Measurements from ENCODE around the gene PTPRF.

Gene PTPRF

DNA sequence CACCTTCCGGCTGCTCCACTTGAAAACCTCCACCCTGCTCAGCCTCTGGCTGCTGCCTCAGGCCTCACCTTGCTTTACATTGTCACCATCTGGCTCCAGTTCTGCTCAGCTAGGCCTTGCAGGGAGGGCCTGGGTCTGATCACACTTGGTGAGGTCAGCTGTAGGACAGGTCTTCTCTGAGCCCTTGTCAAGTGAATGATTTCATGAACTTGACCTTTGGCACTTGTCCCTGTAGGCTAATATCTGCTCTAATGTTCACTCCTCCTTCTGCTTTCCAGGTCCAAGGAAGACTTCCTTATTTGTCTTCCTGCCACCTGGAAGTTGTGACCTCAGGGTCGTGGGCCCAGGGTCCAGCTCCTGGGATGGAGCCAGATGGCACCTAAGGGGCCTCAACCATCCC, 41.4 kb downstream of the PTPRF start:
- H3K4me2 ChIP-seq (ENCODE audit: low read length) = no peak overlapping the region
- no peak overlapping the region for H2BK5ac ChIP-seq (ENCODE audit: low read depth, low read length, poor library complexity)
- no peak overlapping the region for H2AK5ac ChIP-seq (ENCODE audit: low read length)
- no peak overlapping the region for H2BK12ac ChIP-seq (ENCODE audit: low read length)
- peaks cover 3% of the 10 kb centered on the region for H3K79me1 ChIP-seq (ENCODE audit: low read length)
- H3K14ac ChIP-seq (ENCODE audit: low read length) = no peak overlapping the region
- H3K4ac ChIP-seq (ENCODE audit: low read depth, low read length) = no peak overlapping the region
- H3K9me3 ChIP-seq (ENCODE audit: insufficient read depth, low read depth, low read length) = no peaks in the 10 kb centered on the region
- no peak overlapping the region for H4K91ac ChIP-seq (ENCODE audit: low read depth, low read length)
- no peak overlapping the region for H2AFZ ChIP-seq (ENCODE audit: insufficient read depth, low read length, poor library complexity)
- H3K23ac ChIP-seq (ENCODE audit: low read length) = no peak overlapping the region
- no peak for DNase-seq
- no peak overlapping the region for H2BK120ac ChIP-seq (ENCODE audit: insufficient read depth, low read length, poor library complexity)
- H3K27me3 ChIP-seq (ENCODE audit: insufficient read depth, low read length) = no peaks in the 10 kb centered on the region
- WGBS (ENCODE audit: extremely low coverage, insufficient coverage, insufficient read length) = no CpG with 5 or more reads among the region's 2 CpGs
- H3K9ac ChIP-seq (ENCODE audit: low read length) = no peak overlapping the region
- H3K4me3 ChIP-seq (ENCODE audit: low read depth, low read length) = no peak overlapping the region
- H4K8ac ChIP-seq (ENCODE audit: low read depth, low read length) = no peak overlapping the region
- no peak overlapping the region for H3K18ac ChIP-seq (ENCODE audit: low read length)
- H4K12ac ChIP-seq (ENCODE audit: low read depth, low read length) = no peak overlapping the region
- no peak overlapping the region for H3K27ac ChIP-seq (ENCODE audit: low read depth, low read length)
- H3K79me2 ChIP-seq (ENCODE audit: control insufficient read depth, insufficient read depth, low read length, poor library complexity) = no peaks in the 10 kb centered on the region
- H3K36me3 ChIP-seq (ENCODE audit: control insufficient read depth in 1 of 2, insufficient read depth in 2 of 2, low read length in 2 of 2) = peaks cover 75 to 81% of the 10 kb centered on the region in 2 experiments
- H3K4me1 ChIP-seq (ENCODE audit: control insufficient read depth in 1 of 2, insufficient read depth in 2 of 2, low read length in 2 of 2) = peaks cover 4 to 7% of the 10 kb centered on the region in 2 experiments

GRCh38 chr1:43572538-43572937, 41.9 kb downstream of the PTPRF start:
- Histone ChIP-seq H3K18ac (ENCODE audit: low read length) (no peak overlapping the region), H3K4me2 (ENCODE audit: low read length) (no peak overlapping the region), H4K91ac (ENCODE audit: low read depth, low read length) (no peak overlapping the region), H3K27me3 (ENCODE audit: insufficient read depth, low read length) (no peaks in the 10 kb centered on the region), H2AK5ac (ENCODE audit: low read length) (no peak overlapping the region), H2AFZ (ENCODE audit: insufficient read depth, low read length, poor library complexity) (no peak overlapping the region), H3K36me3 (ENCODE audit: control insufficient read depth in 1 of 2, insufficient read depth in 2 of 2, low read length in 2 of 2) (peaks cover 73 to 81% of the 10 kb centered on the region in 2 experiments), H3K79me1 (ENCODE audit: low read length) (peaks cover 6% of the 10 kb centered on the region), H3K4me3 (ENCODE audit: low read depth, low read length) (no peak overlapping the region), H3K4me1 (ENCODE audit: control insufficient read depth in 1 of 2, insufficient read depth in 2 of 2, low read length in 2 of 2) (peaks cover 8 to 12% of the 10 kb centered on the region in 2 experiments), H2BK12ac (ENCODE audit: low read length) (no peak overlapping the region), H4K12ac (ENCODE audit: low read depth, low read length) (no peak overlapping the region), H2BK5ac (ENCODE audit: low read depth, low read length, poor library complexity) (no peak overlapping the region), H3K9me3 (ENCODE audit: insufficient read depth, low read depth, low read length) (no peaks in the 10 kb centered on the region), H3K79me2 (ENCODE audit: control insufficient read depth, insufficient read depth, low read length, poor library complexity) (no peaks in the 10 kb centered on the region), H3K4ac (ENCODE audit: low read depth, low read length) (no peak overlapping the region), H3K27ac (ENCODE audit: low read depth, low read length) (no peak overlapping the region), H4K8ac (ENCODE audit: low read depth, low read length) (no peak overlapping the region), H2BK120ac (ENCODE audit: insufficient read depth, low read length, poor library complexity) (no peak overlapping the region), H3K14ac (ENCODE audit: low read length) (no peak overlapping the region), H3K23ac (ENCODE audit: low read length) (no peak overlapping the region), H3K9ac (ENCODE audit: low read length) (no peak overlapping the region)
- WGBS (ENCODE audit: extremely low coverage, insufficient coverage, insufficient read length) = no CpG with 5 or more reads among the region's 9 CpGs
- DNase-seq = no peak

GRCh38 chr1:43573066-43573800, 42.5 kb downstream of the PTPRF start:
- no CpG with 5 or more reads among the region's 11 CpGs for WGBS (ENCODE audit: extremely low coverage, insufficient coverage, insufficient read length)
- H3K4me2 ChIP-seq (ENCODE audit: low read length) = no peak overlapping the region

GRCh38 chr1:43576521-43576920, 45.8 kb downstream of the PTPRF start:
- H3K4me2 ChIP-seq (ENCODE audit: low read length) = no peak overlapping the region
- no CpG with 5 or more reads among the region's 7 CpGs for WGBS (ENCODE audit: extremely low coverage, insufficient coverage, insufficient read length)
- H3K4me1 ChIP-seq (ENCODE audit: control insufficient read depth in 1 of 2, insufficient read depth in 2 of 2, low read length in 2 of 2) = peaks cover 20 to 24% of the 10 kb centered on the region in 2 experiments
- H3K27me3 ChIP-seq (ENCODE audit: insufficient read depth, low read length) = no peaks in the 10 kb centered on the region
- H3K27ac ChIP-seq (ENCODE audit: low read depth, low read length) = no peak overlapping the region
- no peak overlapping the region for H4K12ac ChIP-seq (ENCODE audit: low read depth, low read length)
- H3K23ac ChIP-seq (ENCODE audit: low read length) = no peak overlapping the region
- no peak overlapping the region for H4K91ac ChIP-seq (ENCODE audit: low read depth, low read length)
- H3K36me3 ChIP-seq (ENCODE audit: control insufficient read depth in 1 of 2, insufficient read depth in 2 of 2, low read length in 2 of 2) = peaks cover 78 to 81% of the 10 kb centered on the region in 2 experiments
- no peak for DNase-seq
- H4K8ac ChIP-seq (ENCODE audit: low read depth, low read length) = no peak overlapping the region
- H2BK120ac ChIP-seq (ENCODE audit: insufficient read depth, low read length, poor library complexity) = no peak overlapping the region
- H2BK12ac ChIP-seq (ENCODE audit: low read length) = no peak overlapping the region
- H3K79me2 ChIP-seq (ENCODE audit: control insufficient read depth, insufficient read depth, low read length, poor library complexity) = no peaks in the 10 kb centered on the region
- no peak overlapping the region for H2AFZ ChIP-seq (ENCODE audit: insufficient read depth, low read length, poor library complexity)
- no peak overlapping the region for H3K4me3 ChIP-seq (ENCODE audit: low read depth, low read length)
- H3K79me1 ChIP-seq (ENCODE audit: low read length) = peaks cover 4% of the 10 kb centered on the region
- no peak overlapping the region for H3K18ac ChIP-seq (ENCODE audit: low read length)
- no peak overlapping the region for H3K9ac ChIP-seq (ENCODE audit: low read length)
- H3K4ac ChIP-seq (ENCODE audit: low read depth, low read length) = no peak overlapping the region
- no peak overlapping the region for H2BK5ac ChIP-seq (ENCODE audit: low read depth, low read length, poor library complexity)
- no peak overlapping the region for H2AK5ac ChIP-seq (ENCODE audit: low read length)
- H3K9me3 ChIP-seq (ENCODE audit: insufficient read depth, low read depth, low read length) = no peaks in the 10 kb centered on the region
- no peak overlapping the region for H3K14ac ChIP-seq (ENCODE audit: low read length)

More at GRCh38 chr1:43573066-43573800, 42.5 kb downstream of the PTPRF start:
- Histone ChIP-seq H3K27ac (ENCODE audit: low read depth, low read length) (no peak overlapping the region), H2BK5ac (ENCODE audit: low read depth, low read length, poor library complexity) (no peak overlapping the region), H2BK12ac (ENCODE audit: low read length) (no peak overlapping the region), H3K18ac (ENCODE audit: low read length) (no peak overlapping the region), H3K9me3 (ENCODE audit: insufficient read depth, low read depth, low read length) (no peaks in the 10 kb centered on the region), H3K9ac (ENCODE audit: low read length) (no peak overlapping the region), H4K91ac (ENCODE audit: low read depth, low read length) (no peak overlapping the region), H3K23ac (ENCODE audit: low read length) (no peak overlapping the region), H3K4me1 (ENCODE audit: control insufficient read depth in 1 of 2, insufficient read depth in 2 of 2, low read length in 2 of 2) (peaks cover 13 to 15% of the 10 kb centered on the region in 2 experiments), H3K27me3 (ENCODE audit: insufficient read depth, low read length) (no peaks in the 10 kb centered on the region), H3K79me2 (ENCODE audit: control insufficient read depth, insufficient read depth, low read length, poor library complexity) (no peaks in the 10 kb centered on the region), H2AFZ (ENCODE audit: insufficient read depth, low read length, poor library complexity) (no peak overlapping the region), H2AK5ac (ENCODE audit: low read length) (no peak overlapping the region), H4K8ac (ENCODE audit: low read depth, low read length) (no peak overlapping the region), H4K12ac (ENCODE audit: low read depth, low read length) (no peak overlapping the region), H3K36me3 (ENCODE audit: control insufficient read depth in 1 of 2, insufficient read depth in 2 of 2, low read length in 2 of 2) (peaks cover 75 to 78% of the 10 kb centered on the region in 2 experiments), H3K4me3 (ENCODE audit: low read depth, low read length) (no peak overlapping the region), H3K4ac (ENCODE audit: low read depth, low read length) (no peak overlapping the region), H3K79me1 (ENCODE audit: low read length) (peaks cover 4% of the 10 kb centered on the region), H3K14ac (ENCODE audit: low read length) (no peak overlapping the region), H2BK120ac (ENCODE audit: insufficient read depth, low read length, poor library complexity) (no peak overlapping the region)
- no peak for DNase-seq

Measured in trophoblast cell (in vitro differentiated cells and primary cell).